ENCODE data around the gene SACS.
"Not testable (repeated sequence)": the region's sequence is repeated elsewhere in the genome, so short reads cannot be mapped to it uniquely, and the experiment has no call there.

The SACS gene

DNA sequence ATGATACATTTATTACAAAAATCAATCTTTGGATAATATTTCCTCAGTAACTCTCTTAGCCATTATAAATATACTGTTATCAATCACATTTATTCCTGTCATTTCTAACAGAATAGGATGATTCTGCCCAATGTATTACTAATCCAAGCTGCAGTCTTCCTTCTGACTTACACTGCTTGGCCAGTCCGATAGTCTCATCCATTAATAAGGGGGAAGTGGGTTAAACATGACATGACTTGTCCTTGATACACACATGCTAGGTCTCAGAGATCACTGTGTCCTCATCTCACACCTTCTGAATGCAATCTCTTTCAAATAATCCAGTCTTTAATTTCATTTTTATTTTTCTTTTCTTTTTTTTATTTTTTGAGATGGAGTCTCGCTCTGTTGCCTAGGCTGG is 18.8 kb downstream of the SACS start:
- H3K4me1 ChIP-seq (ENCODE audit: control insufficient read depth, insufficient read depth, low read length), result no peaks in the 10 kb centered on the region
- no peak overlapping the region for H3K27ac ChIP-seq (ENCODE audit: insufficient read depth, low read depth, low read length, poor library complexity, severe bottlenecking)
- H3K9me3 ChIP-seq (ENCODE audit: control insufficient read depth, low read length), result no peaks in the 10 kb centered on the region
- H3K36me3 ChIP-seq (ENCODE audit: control insufficient read depth, insufficient read depth, low read length), result no peaks in the 10 kb centered on the region
- 93 to 94% methylated on average over 2 of the region's 2 CpGs for WGBS, 2 experiments
- H3K4me3 ChIP-seq (ENCODE audit: insufficient read depth, low read depth, low read length), result no peak overlapping the region
- H3K27me3 ChIP-seq (ENCODE audit: control insufficient read depth, insufficient read depth, low read length, poor library complexity, severe bottlenecking), result no peaks in the 10 kb centered on the region

DNA sequence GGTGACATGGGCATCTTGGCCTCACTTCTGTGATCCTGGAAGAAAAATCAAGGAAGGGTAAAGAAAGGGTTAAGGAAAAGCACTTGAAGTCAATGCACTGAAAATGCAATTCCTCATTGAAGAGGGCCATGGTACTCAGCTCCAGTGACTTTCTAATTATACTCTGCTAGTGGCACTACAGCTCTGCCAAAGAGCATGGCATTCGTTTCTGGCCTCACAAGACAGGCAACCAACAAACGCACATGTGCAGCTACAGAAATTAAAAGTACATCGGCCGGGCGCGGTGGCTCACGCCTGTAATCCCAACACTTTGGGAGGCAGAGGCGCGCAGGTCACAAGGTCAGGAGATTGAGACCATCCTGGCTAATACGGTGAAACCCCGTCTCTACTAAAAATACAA is 21.8 kb downstream of the SACS start:
- no peak overlapping the region for H3K4me3 ChIP-seq (ENCODE audit: insufficient read depth, low read depth, low read length)
- H3K36me3 ChIP-seq (ENCODE audit: control insufficient read depth, insufficient read depth, low read length), result peaks cover 4% of the 10 kb centered on the region
- no peaks in the 10 kb centered on the region for H3K4me1 ChIP-seq (ENCODE audit: control insufficient read depth, insufficient read depth, low read length)
- no peak overlapping the region for H3K27ac ChIP-seq (ENCODE audit: insufficient read depth, low read depth, low read length, poor library complexity, severe bottlenecking)
- no peaks in the 10 kb centered on the region for H3K27me3 ChIP-seq (ENCODE audit: control insufficient read depth, insufficient read depth, low read length, poor library complexity, severe bottlenecking)
- H3K9me3 ChIP-seq (ENCODE audit: control insufficient read depth, low read length), result no peaks in the 10 kb centered on the region
- WGBS, 2 experiments, result 90 to 93% methylated on average over 11 of the region's 11 CpGs

DNA sequence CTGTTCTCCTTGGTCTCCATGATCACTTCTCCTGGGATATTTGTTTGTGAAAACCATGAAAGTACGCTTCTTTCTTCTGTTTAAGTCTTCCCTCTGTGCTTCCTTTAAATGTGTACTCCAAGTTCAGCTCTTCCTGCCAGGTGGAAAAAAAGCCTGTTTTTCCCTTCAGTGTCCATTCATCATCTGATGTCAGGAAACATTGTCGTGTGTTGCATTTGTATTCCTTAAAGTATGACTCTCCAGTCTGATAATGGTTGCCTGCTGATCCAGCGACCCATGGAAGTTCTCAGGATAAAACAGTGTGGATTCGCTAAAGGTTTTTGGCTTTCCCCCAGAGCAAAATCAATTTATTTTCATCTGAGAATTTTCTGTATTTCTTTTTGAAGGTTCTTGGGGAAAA is 22.3 kb downstream of the SACS start:
- Histone ChIP-seq H3K9me3 (ENCODE audit: control insufficient read depth, low read length) (no peaks in the 10 kb centered on the region), H3K27me3 (ENCODE audit: control insufficient read depth, insufficient read depth, low read length, poor library complexity, severe bottlenecking) (no peaks in the 10 kb centered on the region), H3K4me3 (ENCODE audit: insufficient read depth, low read depth, low read length) (no peak overlapping the region), H3K4me1 (ENCODE audit: control insufficient read depth, insufficient read depth, low read length) (no peaks in the 10 kb centered on the region), H3K27ac (ENCODE audit: insufficient read depth, low read depth, low read length, poor library complexity, severe bottlenecking) (no peak overlapping the region), H3K36me3 (ENCODE audit: control insufficient read depth, insufficient read depth, low read length) (peaks cover 5% of the 10 kb centered on the region)
- WGBS, 2 experiments, result 90 to 93% methylated on average over 4 of the region's 4 CpGs

DNA sequence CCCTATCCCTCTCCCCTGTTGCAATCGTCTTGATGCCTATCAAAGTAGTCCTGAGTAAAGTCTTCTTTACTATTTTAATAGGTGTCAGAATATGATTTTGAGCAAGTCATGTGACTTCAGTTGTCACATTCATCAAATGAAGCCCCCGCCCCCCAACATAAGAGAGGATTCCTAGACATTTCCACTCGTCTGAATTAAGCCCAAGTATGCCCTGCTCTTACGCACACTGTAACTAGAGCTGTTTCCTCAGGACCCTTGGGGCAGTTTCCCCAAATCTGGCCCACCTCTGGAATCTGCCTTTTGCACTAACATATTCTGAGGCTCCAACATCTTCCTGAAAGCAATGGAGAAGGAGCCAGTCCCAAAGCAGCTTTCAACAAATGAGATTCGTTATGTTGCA is 25.5 kb downstream of the SACS start:
- Histone ChIP-seq H3K36me3 (ENCODE audit: control insufficient read depth, insufficient read depth, low read length) (peaks cover 5% of the 10 kb centered on the region), H3K27ac (ENCODE audit: insufficient read depth, low read depth, low read length, poor library complexity, severe bottlenecking) (no peak overlapping the region), H3K27me3 (ENCODE audit: control insufficient read depth, insufficient read depth, low read length, poor library complexity, severe bottlenecking) (no peaks in the 10 kb centered on the region), H3K4me3 (ENCODE audit: insufficient read depth, low read depth, low read length) (no peak overlapping the region), H3K9me3 (ENCODE audit: control insufficient read depth, low read length) (no peaks in the 10 kb centered on the region), H3K4me1 (ENCODE audit: control insufficient read depth, insufficient read depth, low read length) (no peaks in the 10 kb centered on the region)
- WGBS, 2 experiments, result 91 to 97% methylated on average over 5 of the region's 5 CpGs

DNA sequence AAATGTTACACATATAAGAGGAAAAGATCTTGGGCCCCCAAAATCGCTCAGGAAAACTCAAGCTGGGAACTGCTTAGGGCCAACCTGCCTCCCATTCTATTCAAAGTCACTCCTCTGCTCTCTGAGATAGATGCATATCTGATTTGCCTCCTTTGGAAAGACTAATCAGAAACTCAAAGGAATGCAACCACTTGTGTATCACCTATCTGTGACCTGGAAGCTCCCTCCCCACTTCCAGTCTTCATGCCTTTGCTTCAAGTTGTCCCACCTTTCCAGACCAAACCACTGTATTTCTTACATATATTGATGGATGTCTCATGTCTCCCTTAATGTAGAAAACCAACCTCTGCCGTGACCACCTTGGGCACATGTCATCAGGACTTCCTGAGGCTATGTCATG is 32.3 kb downstream of the SACS start:
- WGBS, 2 experiments, result 91 to 92% methylated on average over 2 of the region's 2 CpGs
- not testable (repeated sequence) for H3K4me3 ChIP-seq (ENCODE audit: insufficient read depth, low read depth, low read length); H3K27ac ChIP-seq (ENCODE audit: insufficient read depth, low read depth, low read length, poor library complexity, severe bottlenecking); H3K9me3 ChIP-seq (ENCODE audit: control insufficient read depth, low read length); H3K36me3 ChIP-seq (ENCODE audit: control insufficient read depth, insufficient read depth, low read length); H3K4me1 ChIP-seq (ENCODE audit: control insufficient read depth, insufficient read depth, low read length); H3K27me3 ChIP-seq (ENCODE audit: control insufficient read depth, insufficient read depth, low read length, poor library complexity, severe bottlenecking)

DNA sequence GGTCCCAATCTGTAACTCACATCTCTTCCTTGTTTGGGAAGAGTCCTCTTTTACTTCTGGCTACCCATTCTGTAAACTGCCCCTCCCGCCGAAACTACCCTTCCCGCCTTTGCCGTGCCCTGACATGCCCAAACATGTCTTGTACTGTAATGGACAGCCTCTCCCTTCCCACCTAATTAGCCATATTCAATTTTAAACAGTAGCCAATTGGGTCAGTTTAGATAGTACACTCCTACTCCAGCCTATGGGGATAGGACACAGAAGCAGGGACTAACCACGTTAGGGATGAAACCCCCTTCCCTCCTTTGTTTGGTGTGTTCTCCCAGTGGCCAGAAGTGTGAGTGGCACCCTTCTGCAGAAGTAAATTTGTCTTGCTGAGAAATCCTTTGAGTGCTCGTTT is 34.2 kb downstream of the SACS start:
- 83 to 88% methylated on average over 6 of the region's 6 CpGs for WGBS, 2 experiments
- no peaks in the 10 kb centered on the region for H3K36me3 ChIP-seq (ENCODE audit: control insufficient read depth, insufficient read depth, low read length)
- H3K4me3 ChIP-seq (ENCODE audit: insufficient read depth, low read depth, low read length), result no peak overlapping the region
- no peaks in the 10 kb centered on the region for H3K9me3 ChIP-seq (ENCODE audit: control insufficient read depth, low read length)
- no peak overlapping the region for H3K27ac ChIP-seq (ENCODE audit: insufficient read depth, low read depth, low read length, poor library complexity, severe bottlenecking)
- no peaks in the 10 kb centered on the region for H3K27me3 ChIP-seq (ENCODE audit: control insufficient read depth, insufficient read depth, low read length, poor library complexity, severe bottlenecking)
- H3K4me1 ChIP-seq (ENCODE audit: control insufficient read depth, insufficient read depth, low read length), result no peaks in the 10 kb centered on the region

DNA sequence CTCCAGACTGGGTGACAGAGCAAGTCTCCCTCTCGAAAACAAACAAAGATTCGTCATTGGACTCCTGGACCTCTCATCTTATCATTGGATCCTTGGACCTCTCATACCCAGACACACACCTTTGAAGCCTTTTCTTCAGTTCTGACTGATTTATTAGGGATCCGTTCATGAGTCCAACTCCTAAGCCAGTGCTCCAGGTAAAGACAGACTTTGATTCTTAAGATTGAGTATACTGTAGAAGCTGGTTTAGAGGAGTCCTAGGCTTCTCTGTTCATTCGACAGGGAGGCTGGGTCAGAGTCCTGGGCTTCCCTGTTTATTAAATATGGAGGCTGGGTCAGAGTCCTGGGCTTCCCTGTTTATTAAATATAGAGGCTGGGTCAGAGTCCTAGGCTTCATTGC is 38.7 kb downstream of the SACS start:
- WGBS, 2 experiments, result 95 to 97% methylated on average over 4 of the region's 4 CpGs
- H3K4me3 ChIP-seq (ENCODE audit: insufficient read depth, low read depth, low read length), result no peak overlapping the region
- no peak overlapping the region for H3K27ac ChIP-seq (ENCODE audit: insufficient read depth, low read depth, low read length, poor library complexity, severe bottlenecking)
- no peaks in the 10 kb centered on the region for H3K27me3 ChIP-seq (ENCODE audit: control insufficient read depth, insufficient read depth, low read length, poor library complexity, severe bottlenecking)
- H3K4me1 ChIP-seq (ENCODE audit: control insufficient read depth, insufficient read depth, low read length), result no peaks in the 10 kb centered on the region
- no peaks in the 10 kb centered on the region for H3K36me3 ChIP-seq (ENCODE audit: control insufficient read depth, insufficient read depth, low read length)
- no peaks in the 10 kb centered on the region for H3K9me3 ChIP-seq (ENCODE audit: control insufficient read depth, low read length)

DNA sequence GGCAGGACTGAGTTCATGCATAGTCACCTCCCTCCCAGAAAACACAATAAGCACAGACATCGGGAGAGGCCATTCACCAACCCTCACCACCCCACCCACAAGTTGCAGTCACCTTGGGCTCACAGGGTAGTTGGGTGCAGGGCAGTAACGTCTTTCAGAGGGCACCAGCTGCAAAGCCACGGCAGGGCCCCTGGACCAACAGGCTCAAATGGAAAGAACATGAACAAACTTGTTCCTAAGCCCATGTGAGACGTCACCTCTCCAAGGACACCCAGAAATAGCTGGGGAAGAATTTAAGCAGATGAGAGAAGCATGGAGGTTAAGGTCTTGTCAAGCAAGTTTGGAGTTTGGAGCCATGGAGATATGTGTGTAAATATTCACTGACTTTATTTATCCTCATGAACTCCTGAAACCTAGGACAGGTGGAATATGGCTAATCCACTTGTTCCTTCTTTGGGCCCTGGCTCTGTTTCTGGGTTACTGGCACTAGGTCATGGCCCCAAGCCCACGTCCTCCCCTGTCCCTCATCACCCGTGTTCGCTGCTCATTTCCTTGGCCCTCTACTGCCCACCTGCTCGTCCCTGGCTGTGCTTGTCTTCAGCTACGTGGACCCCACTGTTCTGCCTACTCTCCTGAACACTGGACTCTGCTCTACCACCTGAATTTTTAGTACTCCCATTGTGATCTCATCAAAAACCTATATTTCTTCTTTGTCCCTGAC is 40.4 kb downstream of the SACS start:
- Histone ChIP-seq H3K27me3 (ENCODE audit: control insufficient read depth, insufficient read depth, low read length, poor library complexity, severe bottlenecking) (no peaks in the 10 kb centered on the region), H3K27ac (ENCODE audit: insufficient read depth, low read depth, low read length, poor library complexity, severe bottlenecking) (no peak overlapping the region), H3K4me3 (ENCODE audit: insufficient read depth, low read depth, low read length) (no peak overlapping the region), H3K4me1 (ENCODE audit: control insufficient read depth, insufficient read depth, low read length) (no peaks in the 10 kb centered on the region), H3K9me3 (ENCODE audit: control insufficient read depth, low read length) (no peaks in the 10 kb centered on the region), H3K36me3 (ENCODE audit: control insufficient read depth, insufficient read depth, low read length) (no peaks in the 10 kb centered on the region)
- WGBS, 2 experiments, result 93 to 96% methylated on average over 9 of the region's 9 CpGs

DNA sequence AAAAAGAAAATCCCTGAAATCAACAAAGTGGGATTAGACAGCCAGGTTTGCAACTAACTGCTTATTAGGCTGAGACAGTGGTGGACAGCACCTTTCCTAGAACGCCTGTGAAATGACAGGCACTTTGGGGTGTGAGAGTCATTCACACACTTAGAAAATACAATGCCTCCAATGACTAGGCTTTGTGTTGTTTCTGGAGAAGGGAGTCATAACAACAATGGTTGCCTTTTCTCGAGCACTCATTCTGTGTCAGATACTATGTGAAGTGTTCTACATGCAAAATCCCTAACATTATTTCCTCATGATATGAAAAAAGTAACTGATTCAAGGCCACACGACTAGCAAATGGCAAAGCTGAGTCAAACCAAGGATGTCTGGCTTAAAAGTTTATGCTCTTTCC is 41.2 kb downstream of the SACS start:
- no peaks in the 10 kb centered on the region for H3K36me3 ChIP-seq (ENCODE audit: control insufficient read depth, insufficient read depth, low read length)
- H3K4me1 ChIP-seq (ENCODE audit: control insufficient read depth, insufficient read depth, low read length), result no peaks in the 10 kb centered on the region
- no peaks in the 10 kb centered on the region for H3K27me3 ChIP-seq (ENCODE audit: control insufficient read depth, insufficient read depth, low read length, poor library complexity, severe bottlenecking)
- no peaks in the 10 kb centered on the region for H3K9me3 ChIP-seq (ENCODE audit: control insufficient read depth, low read length)
- H3K4me3 ChIP-seq (ENCODE audit: insufficient read depth, low read depth, low read length), result no peak overlapping the region
- WGBS, 2 experiments, result 86 to 96% methylated on average over 3 of the region's 3 CpGs
- no peak overlapping the region for H3K27ac ChIP-seq (ENCODE audit: insufficient read depth, low read depth, low read length, poor library complexity, severe bottlenecking)

DNA sequence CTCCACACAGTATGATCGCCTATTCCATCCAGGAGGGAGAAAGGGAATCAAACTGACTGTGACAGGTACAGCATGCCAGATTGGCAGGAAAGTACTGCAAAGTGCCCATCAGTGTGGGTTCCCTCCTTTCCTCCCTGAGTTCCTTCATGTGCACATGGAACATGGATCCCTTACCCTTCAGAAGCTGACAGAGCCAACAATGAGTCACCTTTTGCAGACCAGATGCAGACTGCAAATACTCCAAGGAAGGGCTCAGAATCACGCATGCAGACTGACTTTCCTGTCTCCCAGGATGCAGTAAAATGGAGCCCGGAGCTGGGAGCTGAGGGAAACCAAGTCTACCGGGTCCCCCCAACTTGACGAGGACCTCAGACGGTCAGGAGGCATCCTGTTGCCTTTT is 41.8 kb downstream of the SACS start:
- no peak overlapping the region for H3K4me3 ChIP-seq (ENCODE audit: insufficient read depth, low read depth, low read length)
- no peak overlapping the region for H3K27ac ChIP-seq (ENCODE audit: insufficient read depth, low read depth, low read length, poor library complexity, severe bottlenecking)
- H3K27me3 ChIP-seq (ENCODE audit: control insufficient read depth, insufficient read depth, low read length, poor library complexity, severe bottlenecking), result no peaks in the 10 kb centered on the region
- H3K9me3 ChIP-seq (ENCODE audit: control insufficient read depth, low read length), result no peaks in the 10 kb centered on the region
- no peaks in the 10 kb centered on the region for H3K36me3 ChIP-seq (ENCODE audit: control insufficient read depth, insufficient read depth, low read length)
- no peaks in the 10 kb centered on the region for H3K4me1 ChIP-seq (ENCODE audit: control insufficient read depth, insufficient read depth, low read length)
- WGBS, 2 experiments, result 95 to 96% methylated on average over 6 of the region's 6 CpGs

DNA sequence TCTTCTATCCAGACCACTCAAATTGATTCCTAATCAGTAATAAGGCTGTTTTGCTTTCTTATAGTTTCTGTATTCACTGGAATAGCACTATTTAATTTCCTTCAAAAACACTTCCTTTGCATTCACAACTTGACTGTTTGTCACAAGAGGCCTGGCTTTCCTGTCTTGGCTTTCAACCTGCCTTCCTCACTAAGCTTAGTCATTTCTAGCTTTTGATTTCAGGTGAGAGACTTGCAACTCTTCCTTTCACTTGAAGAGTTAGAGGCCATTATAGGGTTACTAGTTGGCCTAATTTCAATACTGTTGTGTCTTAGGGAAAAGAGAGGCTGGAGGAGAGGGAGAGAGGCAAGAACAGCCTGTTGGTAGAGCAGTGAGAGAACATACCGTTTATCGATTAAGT is 47.0 kb downstream of the SACS start:
- no peak overlapping the region for H3K4me3 ChIP-seq (ENCODE audit: insufficient read depth, low read depth, low read length)
- H3K27me3 ChIP-seq (ENCODE audit: control insufficient read depth, insufficient read depth, low read length, poor library complexity, severe bottlenecking), result no peaks in the 10 kb centered on the region
- H3K9me3 ChIP-seq (ENCODE audit: control insufficient read depth, low read length), result no peaks in the 10 kb centered on the region
- no peak overlapping the region for H3K27ac ChIP-seq (ENCODE audit: insufficient read depth, low read depth, low read length, poor library complexity, severe bottlenecking)
- H3K36me3 ChIP-seq (ENCODE audit: control insufficient read depth, insufficient read depth, low read length), result no peaks in the 10 kb centered on the region
- H3K4me1 ChIP-seq (ENCODE audit: control insufficient read depth, insufficient read depth, low read length), result no peaks in the 10 kb centered on the region
- WGBS, 2 experiments, result 79 to 100% methylated on average over 2 of the region's 2 CpGs
